C4-2B (cell line): ENCODE measurements around the gene LIPC.

Source experiments
- CTCF ChIP-seq: fragments of 450-650 bp; conservative IDR thresholded peaks from 2 replicates; pipeline ENCODE4 v1.5.1; 2017; ENCODE audit warnings: mild to moderate bottlenecking
- ZFX ChIP-seq: fragments of 450-650 bp; IDR thresholded peaks from 2 replicates; pipeline ENCODE4 v1.6.1; 2017

- TF ChIP-seq CTCF (no peak), ZFX (no peak)
Observed at GRCh38 chr15:58436552-58436951, 4.8 kb downstream of the LIPC start.
